Measurements from ENCODE around the gene MOCS1. TPM values are rescaled to one million over a fixed set of nuclear protein-coding genes. Genes with fewer than 3 reads are reported as not detected.

Gene MOCS1
- total and polyA plus RNA-seq, 2 experiments from 2014 or later: 12.4 to 18.9 TPM

GRCh38 chr6:39908838-39909583, 25.3 kb downstream of the MOCS1 start:
- no peaks in the 10 kb centered on the region for H3K9me3 ChIP-seq (ENCODE audit: low read depth)
- H3K36me3 ChIP-seq: no peaks in the 10 kb centered on the region
- no peaks in the 10 kb centered on the region for H3K27me3 ChIP-seq
- peaks cover 4% of the 10 kb centered on the region for H3K4me1 ChIP-seq (ENCODE audit: low read depth)
- no peak for TF ChIP-seq CTCF (IDR thresholded peaks at IDR 0.05; ENCODE audit: low read depth, low read length)
- DNase-seq (ENCODE audit: low read depth in 1 of 2, low spot score in 1 of 2): no peak
- no peak overlapping the region for H3K27ac ChIP-seq
- H3K4me3 ChIP-seq: no peak overlapping the region

GRCh38 chr6:39907871-39908575, 26.2 kb downstream of the MOCS1 start:
- Histone ChIP-seq H3K36me3 (no peaks in the 10 kb centered on the region), H3K9me3 (ENCODE audit: low read depth) (no peaks in the 10 kb centered on the region), H3K27ac (no peak overlapping the region), H3K4me1 (ENCODE audit: low read depth) (peaks cover 4% of the 10 kb centered on the region), H3K4me3 (no peak overlapping the region), H3K27me3 (no peaks in the 10 kb centered on the region)
- TF ChIP-seq CTCF (IDR thresholded peaks at IDR 0.05; ENCODE audit: low read depth, low read length): no peak
- no peak for DNase-seq (ENCODE audit: low read depth in 1 of 2, low spot score in 1 of 2)

- no peaks in the 10 kb centered on the region for H3K9me3 ChIP-seq (ENCODE audit: low read depth)
- no peak overlapping the region for H3K4me3 ChIP-seq
- no peaks in the 10 kb centered on the region for H3K36me3 ChIP-seq
- H3K27ac ChIP-seq: no peak overlapping the region
- no peak for DNase-seq (ENCODE audit: low read depth in 1 of 2, low spot score in 1 of 2)
- no peaks in the 10 kb centered on the region for H3K27me3 ChIP-seq
- no peak for TF ChIP-seq CTCF (IDR thresholded peaks at IDR 0.05; ENCODE audit: low read depth, low read length)
- H3K4me1 ChIP-seq (ENCODE audit: low read depth): peaks cover 4% of the 10 kb centered on the region
These were observed 27.9 kb downstream of the MOCS1 start for GRCh38 chr6:39906318-39906761.

- no peak for TF ChIP-seq CTCF (IDR thresholded peaks at IDR 0.05; ENCODE audit: low read depth, low read length)
- Histone ChIP-seq H3K27me3 (no peaks in the 10 kb centered on the region), H3K27ac (no peak overlapping the region), H3K4me1 (ENCODE audit: low read depth) (no peaks in the 10 kb centered on the region), H3K36me3 (no peaks in the 10 kb centered on the region), H3K9me3 (ENCODE audit: low read depth) (no peaks in the 10 kb centered on the region), H3K4me3 (no peak overlapping the region)
- no peak for DNase-seq (ENCODE audit: low read depth in 1 of 2, low spot score in 1 of 2)
These were observed 28.7 kb downstream of the MOCS1 start for GRCh38 chr6:39905640-39905975.

- no peaks in the 10 kb centered on the region for H3K4me1 ChIP-seq (ENCODE audit: low read depth)
- no peak for DNase-seq (ENCODE audit: low read depth in 1 of 2, low spot score in 1 of 2)
- H3K27ac ChIP-seq: no peak overlapping the region
- no peaks in the 10 kb centered on the region for H3K27me3 ChIP-seq
- TF ChIP-seq CTCF (IDR thresholded peaks at IDR 0.05; ENCODE audit: low read depth, low read length): peak; percentile 8
- no peaks in the 10 kb centered on the region for H3K36me3 ChIP-seq
- H3K9me3 ChIP-seq (ENCODE audit: low read depth): no peaks in the 10 kb centered on the region
- no peak overlapping the region for H3K4me3 ChIP-seq
These were observed 29.2 kb downstream of the MOCS1 start for GRCh38 chr6:39904946-39905639.

Measured in cardiac muscle cell (in vitro differentiated cells and primary cell).